ENCODE data around the gene LILRA2. TPM values are rescaled to one million over a fixed set of nuclear protein-coding genes. Genes with fewer than 3 reads are reported as not detected.
"Not testable (repeated sequence)": the region's sequence is repeated elsewhere in the genome, so short reads cannot be mapped to it uniquely, and the experiment has no call there.

LILRA2 gene
- total and polyA plus RNA-seq, 9 donors, result 0.56 to 5.5 (median 1.4) TPM

DNA sequence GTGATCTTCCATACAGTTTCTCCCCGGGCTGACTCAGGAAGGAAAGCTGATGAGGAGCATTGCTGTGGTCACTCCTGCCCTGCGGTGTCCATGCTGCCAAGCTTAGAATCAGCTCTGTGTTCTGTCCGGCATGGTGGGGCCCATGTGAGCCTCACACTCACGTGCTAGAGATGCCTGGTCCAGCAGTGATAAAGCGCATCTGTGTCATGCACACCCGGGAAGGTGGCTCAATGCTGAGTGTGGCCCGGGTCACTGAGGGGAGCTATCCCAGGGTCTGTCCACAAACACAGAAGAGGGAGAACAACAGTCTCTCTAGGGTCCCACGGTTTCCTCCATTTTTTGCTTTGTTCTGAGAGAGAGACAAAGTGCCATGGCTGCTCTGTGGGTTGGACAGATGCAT lies 53.2 kb downstream of the LILRA2 start:
- TF ChIP-seq POLR2A (IDR thresholded peaks at IDR 0.05) (no peak), EP300 (IDR thresholded peaks at IDR 0.05) (no peak)
- TF ChIP-seq, protein P1, sequence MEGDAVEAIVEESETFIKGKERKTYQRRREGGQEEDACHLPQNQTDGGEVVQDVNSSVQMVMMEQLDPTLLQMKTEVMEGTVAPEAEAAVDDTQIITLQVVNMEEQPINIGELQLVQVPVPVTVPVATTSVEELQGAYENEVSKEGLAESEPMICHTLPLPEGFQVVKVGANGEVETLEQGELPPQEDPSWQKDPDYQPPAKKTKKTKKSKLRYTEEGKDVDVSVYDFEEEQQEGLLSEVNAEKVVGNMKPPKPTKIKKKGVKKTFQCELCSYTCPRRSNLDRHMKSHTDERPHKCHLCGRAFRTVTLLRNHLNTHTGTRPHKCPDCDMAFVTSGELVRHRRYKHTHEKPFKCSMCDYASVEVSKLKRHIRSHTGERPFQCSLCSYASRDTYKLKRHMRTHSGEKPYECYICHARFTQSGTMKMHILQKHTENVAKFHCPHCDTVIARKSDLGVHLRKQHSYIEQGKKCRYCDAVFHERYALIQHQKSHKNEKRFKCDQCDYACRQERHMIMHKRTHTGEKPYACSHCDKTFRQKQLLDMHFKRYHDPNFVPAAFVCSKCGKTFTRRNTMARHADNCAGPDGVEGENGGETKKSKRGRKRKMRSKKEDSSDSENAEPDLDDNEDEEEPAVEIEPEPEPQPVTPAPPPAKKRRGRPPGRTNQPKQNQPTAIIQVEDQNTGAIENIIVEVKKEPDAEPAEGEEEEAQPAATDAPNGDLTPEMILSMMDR (IDR thresholded peaks at IDR 0.05), result no peak
- Histone ChIP-seq H3K27me3 (no peaks in the 10 kb centered on the region), H3K4me3 (no peak overlapping the region), H3K36me3 (no peaks in the 10 kb centered on the region), H3K9me3 (peaks cover 0 to 8% of the 10 kb centered on the region in 2 donors), H3K27ac (no peak overlapping the region), H3K4me1 (ENCODE audit: insufficient read depth) (no peaks in the 10 kb centered on the region)
- intact Hi-C loops (cut with DNase I), result no loop called here
- DNase-seq, result no peak
- WGBS, 3 donors, result 63 to 78% (median 78%) methylated on average over 8 of the region's 8 CpGs

DNA sequence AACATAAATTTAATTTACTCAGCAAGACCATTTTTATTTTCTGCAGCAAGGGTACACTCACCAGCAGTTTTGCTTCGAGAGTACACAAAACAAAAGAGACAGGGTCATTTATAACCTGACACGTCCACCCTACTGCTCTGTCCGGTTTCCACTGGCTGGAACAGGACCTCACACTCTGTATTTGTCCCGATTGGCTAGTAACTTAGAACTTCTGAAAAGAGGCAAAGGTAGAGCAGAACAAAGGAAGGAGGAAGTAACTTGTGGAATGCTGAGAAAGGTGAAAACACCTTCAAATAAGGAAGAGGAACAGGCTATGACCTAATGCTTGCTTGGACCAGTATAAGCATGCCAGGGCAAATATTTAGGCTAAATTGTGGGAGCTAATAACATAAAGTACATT lies 54.3 kb downstream of the LILRA2 start:
- H3K4me3 ChIP-seq; H3K36me3 ChIP-seq; DNase-seq; H3K27ac ChIP-seq; H3K27me3 ChIP-seq; H3K4me1 ChIP-seq (ENCODE audit: insufficient read depth); intact Hi-C loops (cut with DNase I); H3K9me3 ChIP-seq: not testable (repeated sequence)
- 49 to 65% (median 58%) methylated on average over 4 of the region's 4 CpGs for WGBS, 3 donors

DNA sequence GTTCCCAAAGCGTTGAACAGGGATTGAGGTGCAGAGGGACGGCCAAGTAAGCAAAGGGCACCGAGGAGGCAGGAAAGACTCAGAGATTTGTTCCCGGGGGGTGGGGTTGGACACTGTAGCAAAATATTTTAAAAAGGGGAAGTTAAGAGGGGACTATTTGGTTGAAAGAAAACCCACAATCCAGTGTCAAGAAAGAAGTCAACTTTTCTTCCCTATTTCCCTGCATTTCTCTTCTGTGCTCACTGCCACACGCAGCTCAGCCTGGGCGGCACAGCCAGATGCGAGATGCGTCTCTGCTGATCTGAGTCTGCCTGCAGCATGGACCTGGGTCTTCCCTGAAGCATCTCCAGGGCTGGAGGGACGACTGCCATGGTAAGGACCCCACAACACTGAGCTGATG lies 56.7 kb downstream of the LILRA2 start, which contains the start of gene LILRB1:
LILRB1 (plus strand) TSS at position 223 of the 400 bp plus-strand sequence. CDS start 590 bp downstream, outside the sequence.
- intact Hi-C loops (cut with DNase I), result loop anchor here in 1 of 4 donors (5.0 kb wide), 1 partner anchor 348 kb away; the partner anchor contains the start of gene LILRB2
- DNase-seq; H3K27ac ChIP-seq; H3K4me3 ChIP-seq; H3K9me3 ChIP-seq; H3K4me1 ChIP-seq (ENCODE audit: insufficient read depth); H3K36me3 ChIP-seq; H3K27me3 ChIP-seq: not testable (repeated sequence)
- 68 to 77% (median 70%) methylated on average over 9 of the region's 9 CpGs for WGBS, 3 donors

DNA sequence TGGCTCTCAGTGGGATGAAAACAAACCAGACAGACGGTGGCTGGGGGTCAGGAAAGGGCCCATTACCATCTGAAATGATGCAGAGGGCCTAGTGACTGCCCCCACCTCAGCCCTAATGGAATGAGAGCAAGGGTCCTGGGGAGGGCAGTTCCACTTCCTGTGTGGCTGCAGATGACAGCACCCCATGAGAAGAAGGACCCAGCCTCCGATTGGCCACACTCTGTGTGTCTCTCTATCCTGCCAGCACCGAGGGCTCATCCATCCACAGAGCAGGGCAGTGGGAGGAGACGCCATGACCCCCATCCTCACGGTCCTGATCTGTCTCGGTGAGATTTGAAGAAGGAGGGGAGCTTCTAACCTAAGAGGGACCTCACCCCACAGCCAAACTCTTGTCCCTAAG lies 57.2 kb downstream of the LILRA2 start:
- WGBS, 3 donors, result 34 to 56% (median 38%) methylated on average over 6 of the region's 6 CpGs
- intact Hi-C loops (cut with DNase I), result loop anchor here in 1 of 4 donors (5.0 kb wide), 1 partner anchor 348 kb away; the partner anchor contains the start of gene LILRB2

DNA sequence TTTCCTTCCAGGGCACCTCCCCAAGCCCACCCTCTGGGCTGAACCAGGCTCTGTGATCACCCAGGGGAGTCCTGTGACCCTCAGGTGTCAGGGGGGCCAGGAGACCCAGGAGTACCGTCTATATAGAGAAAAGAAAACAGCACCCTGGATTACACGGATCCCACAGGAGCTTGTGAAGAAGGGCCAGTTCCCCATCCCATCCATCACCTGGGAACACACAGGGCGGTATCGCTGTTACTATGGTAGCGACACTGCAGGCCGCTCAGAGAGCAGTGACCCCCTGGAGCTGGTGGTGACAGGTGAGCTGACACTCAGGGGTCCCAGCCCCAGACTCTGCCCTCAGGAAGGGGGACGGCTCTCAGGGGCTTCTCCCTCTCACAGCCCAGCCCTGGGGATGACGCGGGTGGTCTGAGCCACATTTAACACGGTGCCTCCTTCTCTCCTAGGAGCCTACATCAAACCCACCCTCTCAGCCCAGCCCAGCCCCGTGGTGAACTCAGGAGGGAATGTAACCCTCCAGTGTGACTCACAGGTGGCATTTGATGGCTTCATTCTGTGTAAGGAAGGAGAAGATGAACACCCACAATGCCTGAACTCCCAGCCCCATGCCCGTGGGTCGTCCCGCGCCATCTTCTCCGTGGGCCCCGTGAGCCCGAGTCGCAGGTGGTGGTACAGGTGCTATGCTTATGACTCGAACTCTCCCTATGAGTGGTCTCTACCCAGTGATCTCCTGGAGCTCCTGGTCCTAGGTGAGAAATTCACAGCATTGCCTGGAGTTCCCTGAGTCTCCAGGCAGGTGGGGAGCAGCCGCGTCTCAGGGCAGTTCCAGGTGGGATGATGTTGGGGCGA lies 58.1 kb downstream of the LILRA2 start:
- not testable (repeated sequence) for H3K27me3 ChIP-seq

More for the DNA sequence above, 57.2 kb downstream of the LILRA2 start:
- no peaks in the 10 kb centered on the region for H3K27me3 ChIP-seq
- no peaks in the 10 kb centered on the region for H3K36me3 ChIP-seq
- DNase-seq, result no peak
- H3K4me3 ChIP-seq, result no peak overlapping the region
- no peaks in the 10 kb centered on the region for H3K4me1 ChIP-seq (ENCODE audit: insufficient read depth)
- TF ChIP-seq, protein P1 (IDR thresholded peaks at IDR 0.05), result no peak
- TF ChIP-seq POLR2A (IDR thresholded peaks at IDR 0.05) (no peak), EP300 (IDR thresholded peaks at IDR 0.05) (no peak)
- peaks cover 0 to 8% of the 10 kb centered on the region in 2 donors for H3K9me3 ChIP-seq
- no peak overlapping the region for H3K27ac ChIP-seq

DNA sequence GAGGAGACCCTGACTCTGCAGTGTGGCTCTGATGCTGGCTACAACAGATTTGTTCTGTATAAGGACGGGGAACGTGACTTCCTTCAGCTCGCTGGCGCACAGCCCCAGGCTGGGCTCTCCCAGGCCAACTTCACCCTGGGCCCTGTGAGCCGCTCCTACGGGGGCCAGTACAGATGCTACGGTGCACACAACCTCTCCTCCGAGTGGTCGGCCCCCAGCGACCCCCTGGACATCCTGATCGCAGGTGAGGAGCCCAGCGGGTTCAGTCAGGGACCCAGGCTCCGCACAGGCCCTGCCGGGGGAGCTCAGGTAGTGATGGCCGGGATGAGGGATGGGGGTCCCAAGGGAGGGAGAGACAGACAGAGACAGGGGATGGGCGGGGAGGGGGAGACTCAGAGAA lies 58.9 kb downstream of the LILRA2 start:
- not testable (repeated sequence) for H3K27ac ChIP-seq; H3K9me3 ChIP-seq; H3K4me3 ChIP-seq; DNase-seq; H3K27me3 ChIP-seq; H3K36me3 ChIP-seq; H3K4me1 ChIP-seq (ENCODE audit: insufficient read depth)
- intact Hi-C loops (cut with DNase I), result loop anchor here in 1 of 4 donors (5.0 kb wide), 1 partner anchor 350 kb away; the partner anchor contains the start of gene LILRB2
- WGBS, 3 donors, result 76 to 83% (median 76%) methylated on average over 16 of the region's 16 CpGs

More for the DNA sequence above, 58.1 kb downstream of the LILRA2 start:
- WGBS, 3 donors, result 67 to 73% (median 69%) methylated on average over 23 of the region's 23 CpGs
- H3K4me1 ChIP-seq (ENCODE audit: insufficient read depth); DNase-seq; H3K9me3 ChIP-seq; H3K36me3 ChIP-seq; H3K27ac ChIP-seq; H3K4me3 ChIP-seq: not testable (repeated sequence)
- intact Hi-C loops (cut with DNase I), result loop anchor here in 1 of 4 donors (5.0 kb wide), 1 partner anchor 349 kb away; the partner anchor contains the start of gene LILRB2
